Measurements from ENCODE around the gene MRPS6. TPM values are rescaled to one million over a fixed set of nuclear protein-coding genes. Genes with fewer than 3 reads are reported as not detected.

MRPS6 gene
- total RNA-seq, 4 donors from 2014 or later, result 20.3 to 29.7 (median 22.7) TPM

GRCh38 chr21:34129039-34129891 is 55.9 kb downstream of the MRPS6 start:
- Histone ChIP-seq H3K27ac (peak overlapping the region in 3 of 4 donors; percentile 28 to 74 (median 50)), H3K4me3 (no peak overlapping the region), H3K27me3 (no peaks in the 10 kb centered on the region), H3K9me3 (no peaks in the 10 kb centered on the region), H3K36me3 (peaks cover 0 to 4% (median 0%) of the 10 kb centered on the region in 3 donors), H3K4me1 (peaks cover 0 to 24% (median 0%) of the 10 kb centered on the region in 4 donors)
- no peak for TF ChIP-seq POLR2A (IDR thresholded peaks at IDR 0.05)
- peak in 4 of 6 experiments; percentile 20 to 31 (median 26) for TF ChIP-seq CTCF (IDR thresholded peaks at IDR 0.05)
- peak in 2 of 3 donors; percentile 35 to 58 for DNase-seq

GRCh38 chr21:34129901-34130715 is 56.7 kb downstream of the MRPS6 start:
- Histone ChIP-seq H3K9me3 (no peaks in the 10 kb centered on the region), H3K27ac (peak overlapping the region; percentile 28 to 74 (median 44)), H3K27me3 (no peaks in the 10 kb centered on the region), H3K36me3 (peaks cover 0 to 4% (median 0%) of the 10 kb centered on the region in 3 donors), H3K4me3 (no peak overlapping the region), H3K4me1 (peaks cover 0 to 24% (median 0%) of the 10 kb centered on the region in 4 donors)
- no peak for DNase-seq
- TF ChIP-seq CTCF (IDR thresholded peaks at IDR 0.05), result no peak
- TF ChIP-seq POLR2A (IDR thresholded peaks at IDR 0.05), result no peak

GRCh38 chr21:34130716-34130985 is 57.3 kb downstream of the MRPS6 start:
- H3K4me3 ChIP-seq, result no peak overlapping the region
- no peak for DNase-seq
- peaks cover 0 to 7% (median 0%) of the 10 kb centered on the region in 3 donors for H3K36me3 ChIP-seq
- no peaks in the 10 kb centered on the region for H3K9me3 ChIP-seq
- H3K27me3 ChIP-seq, result no peaks in the 10 kb centered on the region
- peaks cover 0 to 24% (median 0%) of the 10 kb centered on the region in 4 donors for H3K4me1 ChIP-seq
- peak overlapping the region in 2 of 4 donors; percentile 50 to 74 for H3K27ac ChIP-seq
- TF ChIP-seq POLR2A (IDR thresholded peaks at IDR 0.05), result no peak
- no peak for TF ChIP-seq CTCF (IDR thresholded peaks at IDR 0.05)

GRCh38 chr21:34131586-34131985 is 58.2 kb downstream of the MRPS6 start:
- no peak for TF ChIP-seq POLR2A (IDR thresholded peaks at IDR 0.05)
- TF ChIP-seq CTCF (IDR thresholded peaks at IDR 0.05), result no peak
- Histone ChIP-seq H3K4me3 (no peak overlapping the region), H3K27ac (peak overlapping the region in 1 of 4 donors; percentile 74), H3K9me3 (no peaks in the 10 kb centered on the region), H3K36me3 (peaks cover 0 to 6% (median 0%) of the 10 kb centered on the region in 3 donors), H3K4me1 (peaks cover 0 to 24% (median 0%) of the 10 kb centered on the region in 4 donors), H3K27me3 (no peaks in the 10 kb centered on the region)
- no peak for DNase-seq

GRCh38 chr21:34132202-34132601 is 58.8 kb downstream of the MRPS6 start:
- peaks cover 0 to 24% (median 0%) of the 10 kb centered on the region in 4 donors for H3K4me1 ChIP-seq
- TF ChIP-seq POLR2A (IDR thresholded peaks at IDR 0.05), result no peak
- TF ChIP-seq CTCF (IDR thresholded peaks at IDR 0.05), result no peak
- H3K27me3 ChIP-seq, result no peaks in the 10 kb centered on the region
- DNase-seq, result no peak
- H3K36me3 ChIP-seq, result peaks cover 0 to 5% (median 0%) of the 10 kb centered on the region in 3 donors
- H3K4me3 ChIP-seq, result no peak overlapping the region
- H3K27ac ChIP-seq, result peak overlapping the region in 1 of 4 donors; percentile 74
- no peaks in the 10 kb centered on the region for H3K9me3 ChIP-seq

Measured in Peyer's patch (tissue), 4 donors.